Liver (tissue), 3 donors: Measurements from ENCODE around the gene SCAF11.
"Not testable (repeated sequence)": the region's sequence is repeated elsewhere in the genome, so short reads cannot be mapped to it uniquely, and the experiment has no call there.

Experiments
- ATF3 ChIP-seq: IDR thresholded peaks from 2 replicates; pipeline ENCODE4 v1.6.1; 2016; ENCODE audit warnings: antibody characterized with exemption
- CTCF ChIP-seq: fragments of 150-350 bp; IDR thresholded peaks from 2 replicates; pipeline ENCODE4 v1.5.1; 2017; ENCODE audit warnings: improper control_type of control experiment, low read depth, low read length; ENCODE audit not compliant: missing input control
- GABPA ChIP-seq, 2 donors: IDR thresholded peaks in 1 of 2; conservative IDR thresholded peaks in 1 of 2; 2 replicates each; pipeline ENCODE4 v1.6.1; 2016; ENCODE audit warnings: antibody characterized with exemption in 2 of 2, mild to moderate bottlenecking in 1 of 2, moderate library complexity in 1 of 2
- RAD21 ChIP-seq, 2 donors: IDR thresholded peaks; 2 replicates each; pipeline ENCODE4 v1.6.1; 2016; ENCODE audit warnings: antibody characterized with exemption in 2 of 2, mild to moderate bottlenecking in 2 of 2
- REST ChIP-seq: IDR thresholded peaks from 2 replicates; pipeline ENCODE4 v1.6.1; 2016; ENCODE audit warnings: antibody characterized with exemption, mild to moderate bottlenecking
- TAF1 ChIP-seq: conservative IDR thresholded peaks from 2 replicates; pipeline ENCODE4 v1.6.1; 2016; ENCODE audit warnings: antibody characterized with exemption, mild to moderate bottlenecking
- YY1 ChIP-seq: IDR thresholded peaks from 2 replicates; pipeline ENCODE4 v1.6.1; 2016; ENCODE audit warnings: antibody characterized with exemption, mild to moderate bottlenecking
- donor health status: healthy.
- donor health status: healthy.

- TF ChIP-seq CTCF; YY1; GABPA (IDR thresholded peaks at IDR 0.05 in 1 of 2, conservative IDR thresholded peaks at IDR 0.05 in 1 of 2); REST; TAF1; ATF3; RAD21 (IDR thresholded peaks at IDR 0.05): not testable (repeated sequence)
Measured at GRCh38 chr12:46000076-46000475, 9.7 kb upstream of the SCAF11 start.
